Breast epithelium (tissue), 3 donors: ENCODE measurements around the gene PLA2G2D.

ENCODE experiments used
- CTCF ChIP-seq, 3 donors: fragments of 450-650 bp; IDR thresholded peaks; one replicate each; pipeline ENCODE4 v1.5.1; 2016 to 2017; ENCODE audit warnings: antibody characterized with exemption in 3 of 3, mild to moderate bottlenecking in 3 of 3, moderate library complexity in 3 of 3
- POLR2A ChIP-seq: fragments of 450-650 bp; IDR thresholded peaks from one replicate; pipeline ENCODE4 v1.6.1; 2016; ENCODE audit warnings: antibody characterized with exemption, mild to moderate bottlenecking, moderate library complexity
- POLR2AphosphoS5 ChIP-seq, 3 donors: sonication (generic); formaldehyde crosslinking; IDR thresholded peaks; one replicate each; pipeline ENCODE4 v1.6.1; 2017; ENCODE audit warnings: antibody characterized with exemption in 3 of 3

GRCh38 chr1:20081353-20081810 lies 38.0 kb downstream of the PLA2G2D start:
- TF ChIP-seq CTCF (IDR thresholded peaks at IDR 0.05) (no peak), POLR2A (no peak), POLR2AphosphoS5 (IDR thresholded peaks at IDR 0.05) (no peak)
